Measurements from ENCODE around the gene SLC12A9. TPM values are rescaled to one million over a fixed set of nuclear protein-coding genes. Genes with fewer than 3 reads are reported as not detected.

SLC12A9 gene
- total and polyA plus RNA-seq, 2 experiments from 2014 or later: 17.1 to 21.3 TPM

DNA sequence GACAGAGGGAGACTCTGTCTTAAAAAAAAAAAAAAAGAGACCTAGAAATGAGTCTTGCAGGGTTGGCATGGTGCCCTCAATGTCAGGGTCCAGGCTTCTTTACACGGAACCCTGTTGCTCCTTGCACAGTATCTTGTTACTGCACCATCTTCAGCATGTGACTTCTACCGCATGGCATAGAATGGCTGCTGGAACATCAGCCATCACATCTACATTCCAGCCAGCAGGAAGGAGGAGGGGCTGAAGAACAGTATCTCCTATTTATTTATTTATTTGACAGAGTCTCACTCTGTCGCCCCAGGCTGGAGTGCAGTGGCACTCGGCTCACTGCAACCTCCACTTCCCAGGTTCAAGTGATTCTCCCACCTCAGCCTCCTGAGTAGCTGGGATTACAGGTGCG lies 46.9 kb downstream of the SLC12A9 start:
- Histone ChIP-seq H3K9me3 (ENCODE audit: low read depth) (no peaks in the 10 kb centered on the region), H3K4me3 (no peak overlapping the region), H4K20me1 (ENCODE audit: insufficient read depth, poor library complexity, severe bottlenecking) (no peaks in the 10 kb centered on the region), H3K27me3 (peaks cover 14% of the 10 kb centered on the region), H3K27ac (no peak overlapping the region), H3K36me3 (replicated peaks; ENCODE audit: insufficient read depth, low read depth) (no peaks in the 10 kb centered on the region), H3K4me2 (no peak overlapping the region), H2AFZ (no peak overlapping the region), H3K79me2 (no peaks in the 10 kb centered on the region), H3K9me2 (replicated peaks; ENCODE audit: insufficient read depth) (no peaks in the 10 kb centered on the region), H3K4me1 (ENCODE audit: insufficient read depth) (peaks cover 11% of the 10 kb centered on the region)
- no peak for TF ChIP-seq EZH2 (IDR thresholded peaks at IDR 0.05; ENCODE audit: borderline replicate concordance)
- no peak for TF ChIP-seq EZH2phosphoT487 (IDR thresholded peaks at IDR 0.05; ENCODE audit: low read depth, severe bottlenecking, unreplicated experiment)
- TF ChIP-seq, protein P1, sequence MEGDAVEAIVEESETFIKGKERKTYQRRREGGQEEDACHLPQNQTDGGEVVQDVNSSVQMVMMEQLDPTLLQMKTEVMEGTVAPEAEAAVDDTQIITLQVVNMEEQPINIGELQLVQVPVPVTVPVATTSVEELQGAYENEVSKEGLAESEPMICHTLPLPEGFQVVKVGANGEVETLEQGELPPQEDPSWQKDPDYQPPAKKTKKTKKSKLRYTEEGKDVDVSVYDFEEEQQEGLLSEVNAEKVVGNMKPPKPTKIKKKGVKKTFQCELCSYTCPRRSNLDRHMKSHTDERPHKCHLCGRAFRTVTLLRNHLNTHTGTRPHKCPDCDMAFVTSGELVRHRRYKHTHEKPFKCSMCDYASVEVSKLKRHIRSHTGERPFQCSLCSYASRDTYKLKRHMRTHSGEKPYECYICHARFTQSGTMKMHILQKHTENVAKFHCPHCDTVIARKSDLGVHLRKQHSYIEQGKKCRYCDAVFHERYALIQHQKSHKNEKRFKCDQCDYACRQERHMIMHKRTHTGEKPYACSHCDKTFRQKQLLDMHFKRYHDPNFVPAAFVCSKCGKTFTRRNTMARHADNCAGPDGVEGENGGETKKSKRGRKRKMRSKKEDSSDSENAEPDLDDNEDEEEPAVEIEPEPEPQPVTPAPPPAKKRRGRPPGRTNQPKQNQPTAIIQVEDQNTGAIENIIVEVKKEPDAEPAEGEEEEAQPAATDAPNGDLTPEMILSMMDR (IDR thresholded peaks at IDR 0.05; ENCODE audit: poor library complexity): no peak
- WGBS (ENCODE audit: low lambda C conversion rate, missing lambda C conversion rate): 96% methylated on average over 5 of the region's 5 CpGs
- no peak for DNase-seq (ENCODE audit: low spot score)

DNA sequence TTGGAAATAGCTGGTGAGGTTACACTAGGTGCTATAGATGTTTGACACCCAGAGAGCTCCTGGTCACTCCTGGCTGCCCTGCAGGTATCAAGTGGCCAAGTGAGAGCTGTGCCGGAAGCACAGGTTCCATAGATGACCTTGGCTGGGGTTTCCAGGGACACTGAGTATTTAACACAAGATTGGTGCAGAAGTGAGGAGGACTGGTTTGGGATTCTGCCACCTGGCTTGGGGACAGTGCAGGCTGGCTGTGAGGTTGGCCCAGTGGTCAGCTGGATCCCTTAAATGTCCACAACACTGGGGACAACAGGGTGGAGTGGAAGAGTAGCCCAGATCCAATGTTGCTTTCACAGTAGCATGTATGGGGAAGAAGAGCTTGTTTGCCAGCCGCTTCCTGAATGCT lies 48.5 kb downstream of the SLC12A9 start:
- Histone ChIP-seq H3K27ac (no peak overlapping the region), H3K9me2 (replicated peaks; ENCODE audit: insufficient read depth) (no peaks in the 10 kb centered on the region), H3K4me2 (no peak overlapping the region), H2AFZ (no peak overlapping the region), H4K20me1 (ENCODE audit: insufficient read depth, poor library complexity, severe bottlenecking) (no peaks in the 10 kb centered on the region), H3K36me3 (replicated peaks; ENCODE audit: insufficient read depth, low read depth) (no peaks in the 10 kb centered on the region), H3K27me3 (peaks cover 7% of the 10 kb centered on the region), H3K4me1 (ENCODE audit: insufficient read depth) (peaks cover 7% of the 10 kb centered on the region), H3K9me3 (ENCODE audit: low read depth) (no peaks in the 10 kb centered on the region), H3K4me3 (no peak overlapping the region), H3K79me2 (no peaks in the 10 kb centered on the region)
- TF ChIP-seq EZH2 (IDR thresholded peaks at IDR 0.05; ENCODE audit: borderline replicate concordance): no peak
- TF ChIP-seq EZH2phosphoT487 (IDR thresholded peaks at IDR 0.05; ENCODE audit: low read depth, severe bottlenecking, unreplicated experiment): no peak
- TF ChIP-seq, protein P1 (IDR thresholded peaks at IDR 0.05; ENCODE audit: poor library complexity): no peak
- DNase-seq (ENCODE audit: low spot score): no peak
- 89% methylated on average over 2 of the region's 2 CpGs for WGBS (ENCODE audit: low lambda C conversion rate, missing lambda C conversion rate)

DNA sequence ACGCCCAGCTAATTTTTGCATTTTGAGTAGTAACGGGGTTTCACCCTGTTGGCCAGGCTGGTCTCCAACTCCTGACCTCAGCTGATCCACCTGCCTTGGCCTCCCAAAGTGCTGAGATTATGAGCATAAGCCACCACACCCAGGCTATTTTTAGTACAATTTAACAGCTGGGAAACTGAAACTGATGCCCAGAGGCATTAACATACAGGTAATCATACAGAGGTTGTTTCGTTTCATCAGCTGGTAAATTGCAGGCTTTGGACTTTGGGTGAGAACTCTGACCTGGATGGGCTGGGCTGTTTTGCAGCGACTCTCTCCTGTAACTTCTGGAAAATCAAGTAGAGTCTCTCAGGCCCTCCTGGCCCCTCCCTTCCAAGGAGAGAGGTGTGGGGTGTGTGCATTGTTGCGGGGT lies 49.4 kb downstream of the SLC12A9 start:
- no peaks in the 10 kb centered on the region for H3K79me2 ChIP-seq
- no peaks in the 10 kb centered on the region for H3K4me1 ChIP-seq (ENCODE audit: insufficient read depth)
- H3K9me2 ChIP-seq (replicated peaks; ENCODE audit: insufficient read depth): no peaks in the 10 kb centered on the region
- H3K27me3 ChIP-seq: no peaks in the 10 kb centered on the region
- no peak overlapping the region for H3K4me3 ChIP-seq
- H3K36me3 ChIP-seq (replicated peaks; ENCODE audit: insufficient read depth, low read depth): no peaks in the 10 kb centered on the region
- no peak for TF ChIP-seq EZH2phosphoT487 (IDR thresholded peaks at IDR 0.05; ENCODE audit: low read depth, severe bottlenecking, unreplicated experiment)
- TF ChIP-seq, protein P1 (IDR thresholded peaks at IDR 0.05; ENCODE audit: poor library complexity): no peak
- TF ChIP-seq EZH2 (IDR thresholded peaks at IDR 0.05; ENCODE audit: borderline replicate concordance): no peak
- peak; percentile 70 for DNase-seq (ENCODE audit: low spot score)
- H2AFZ ChIP-seq: no peak overlapping the region
- H3K4me2 ChIP-seq: no peak overlapping the region
- peak overlapping the region; percentile 74 for H3K27ac ChIP-seq
- no peaks in the 10 kb centered on the region for H4K20me1 ChIP-seq (ENCODE audit: insufficient read depth, poor library complexity, severe bottlenecking)
- WGBS (ENCODE audit: low lambda C conversion rate, missing lambda C conversion rate): 51% methylated on average over 5 of the region's 5 CpGs
- H3K9me3 ChIP-seq (ENCODE audit: low read depth): no peaks in the 10 kb centered on the region

DNA sequence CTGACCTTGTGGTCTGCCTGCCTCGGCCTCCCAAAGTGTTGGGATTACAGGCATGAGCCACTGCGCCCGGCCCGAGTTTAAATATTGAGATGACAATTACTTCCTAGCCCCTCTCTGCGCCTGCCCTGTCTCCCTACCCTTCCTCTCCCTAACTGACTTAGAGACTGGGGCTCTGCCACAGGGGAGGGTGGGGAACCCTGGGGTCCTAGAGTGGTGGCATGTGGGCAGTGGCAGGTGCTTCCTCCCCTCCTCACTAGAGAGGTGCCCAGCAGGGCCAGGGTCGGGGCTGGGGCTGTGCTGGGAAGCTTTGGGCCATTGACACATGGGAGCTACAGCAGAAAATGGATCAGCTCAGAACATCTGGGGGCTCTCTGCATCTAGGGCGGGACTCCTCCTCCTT lies 50.1 kb downstream of the SLC12A9 start:
- WGBS (ENCODE audit: low lambda C conversion rate, missing lambda C conversion rate): 92% methylated on average over 7 of the region's 7 CpGs

More for the DNA sequence above, 50.1 kb downstream of the SLC12A9 start:
- TF ChIP-seq EZH2 (IDR thresholded peaks at IDR 0.05; ENCODE audit: borderline replicate concordance) (no peak), EZH2phosphoT487 (IDR thresholded peaks at IDR 0.05; ENCODE audit: low read depth, severe bottlenecking, unreplicated experiment) (no peak)
- TF ChIP-seq, protein P1 (IDR thresholded peaks at IDR 0.05; ENCODE audit: poor library complexity): no peak
- Histone ChIP-seq H3K4me3 (no peak overlapping the region), H3K79me2 (no peaks in the 10 kb centered on the region), H3K4me2 (no peak overlapping the region), H3K36me3 (replicated peaks; ENCODE audit: insufficient read depth, low read depth) (no peaks in the 10 kb centered on the region), H4K20me1 (ENCODE audit: insufficient read depth, poor library complexity, severe bottlenecking) (no peaks in the 10 kb centered on the region), H3K9me3 (ENCODE audit: low read depth) (no peaks in the 10 kb centered on the region), H3K27ac (peak overlapping the region; percentile 73), H3K27me3 (no peaks in the 10 kb centered on the region), H2AFZ (no peak overlapping the region), H3K9me2 (replicated peaks; ENCODE audit: insufficient read depth) (no peaks in the 10 kb centered on the region), H3K4me1 (ENCODE audit: insufficient read depth) (no peaks in the 10 kb centered on the region)
- no peak for DNase-seq (ENCODE audit: low spot score)
